Stomach smooth muscle (tissue), 2 donors: ENCODE measurements around the gene TAPBP.
"Not testable (repeated sequence)": the region's sequence is repeated elsewhere in the genome, so short reads cannot be mapped to it uniquely, and the experiment has no call there.

Experiments
- H3K27ac ChIP-seq: one replicate; pipeline ENCODE4 v1.7.0; 2013; ENCODE audit warnings: mild to moderate bottlenecking, low read length, inconsistent platforms
- H3K27me3 ChIP-seq, 2 donors: one replicate each; pipeline ENCODE4 v1.7.0; 2013; ENCODE audit warnings: low read length in 2 of 2; ENCODE audit not compliant: insufficient read depth in 2 of 2, control insufficient read depth in 1 of 2
- H3K36me3 ChIP-seq, 2 donors: one replicate each; pipeline ENCODE4 v1.7.0; 2013; ENCODE audit warnings: low read length in 2 of 2; ENCODE audit not compliant: control insufficient read depth in 2 of 2, insufficient read depth in 2 of 2
- H3K4me1 ChIP-seq: one replicate; pipeline ENCODE4 v1.7.0; 2013; ENCODE audit warnings: low read length; ENCODE audit not compliant: control insufficient read depth, insufficient read depth
- H3K4me3 ChIP-seq, 2 donors: one replicate each; pipeline ENCODE4 v1.7.0; 2013; ENCODE audit warnings: low read length in 2 of 2
- H3K9ac ChIP-seq, 2 donors: one replicate each; pipeline ENCODE4 v1.7.0; 2013; ENCODE audit warnings: low read length in 2 of 2, mild to moderate bottlenecking in 1 of 2
- H3K9me3 ChIP-seq, 2 donors: one replicate each; pipeline ENCODE4 v1.7.0; 2013; ENCODE audit warnings: low read length in 2 of 2; ENCODE audit not compliant: control insufficient read depth in 2 of 2
- donor health status: healthy.
- donor health status: Pancreatic carcinoma.

Gene TAPBP

GRCh38 chr6:33313709-33314514 lies at the start of gene TAPBP:
TAPBP (minus strand) TSS chr6:33314078; CDS start chr6:33314041, 37 bp downstream.
- Histone ChIP-seq H3K36me3 (peaks cover 1 to 5% of the 10 kb centered on the region in 2 donors), H3K27ac (peak within 1 kb of the TSS; percentile 89), H3K9ac (peak within 1 kb of the TSS; percentile 90 to 91), H3K27me3 (no peaks in the 10 kb centered on the region), H3K4me1 (peaks cover 43% of the 10 kb centered on the region), H3K9me3 (no peaks in the 10 kb centered on the region), H3K4me3 (peak within 1 kb of the TSS; percentile 91 to 99)

GRCh38 chr6:33363486-33363885 lies 49.6 kb upstream of the TAPBP start:
- not testable (repeated sequence) for H3K9me3 ChIP-seq, H3K9ac ChIP-seq, H3K27ac ChIP-seq, H3K4me1 ChIP-seq, H3K36me3 ChIP-seq, H3K4me3 ChIP-seq, H3K27me3 ChIP-seq

- Histone ChIP-seq H3K9ac (no peak overlapping the region), H3K4me1 (no peaks in the 10 kb centered on the region), H3K36me3 (no peaks in the 10 kb centered on the region), H3K27me3 (peaks cover 0 to 5% of the 10 kb centered on the region in 2 donors), H3K27ac (no peak overlapping the region), H3K4me3 (no peak overlapping the region), H3K9me3 (no peaks in the 10 kb centered on the region)
These were observed 45.5 kb upstream of the TAPBP start for GRCh38 chr6:33359331-33359730.

GRCh38 chr6:33357160-33357871 lies 43.4 kb upstream of the TAPBP start:
- not testable (repeated sequence) for H3K27ac ChIP-seq, H3K9me3 ChIP-seq

GRCh38 chr6:33356295-33356694 lies 42.4 kb upstream of the TAPBP start:
- Histone ChIP-seq H3K36me3 (no peaks in the 10 kb centered on the region), H3K27ac (no peak overlapping the region), H3K27me3 (peaks cover 0 to 5% of the 10 kb centered on the region in 2 donors), H3K4me3 (no peak overlapping the region), H3K9me3 (no peaks in the 10 kb centered on the region), H3K4me1 (no peaks in the 10 kb centered on the region), H3K9ac (no peak overlapping the region)

More at GRCh38 chr6:33357160-33357871, 43.4 kb upstream of the TAPBP start:
- H3K9ac ChIP-seq, H3K36me3 ChIP-seq, H3K27me3 ChIP-seq, H3K4me3 ChIP-seq, H3K4me1 ChIP-seq: not testable (repeated sequence)

- not testable (repeated sequence) for H3K27ac ChIP-seq, H3K4me1 ChIP-seq, H3K36me3 ChIP-seq, H3K9ac ChIP-seq, H3K9me3 ChIP-seq, H3K4me3 ChIP-seq, H3K27me3 ChIP-seq
These were observed 42.0 kb upstream of the TAPBP start for GRCh38 chr6:33355860-33356259.

- Histone ChIP-seq H3K27ac (no peak overlapping the region), H3K9ac (no peak overlapping the region), H3K36me3 (no peaks in the 10 kb centered on the region), H3K4me1 (peaks cover 4% of the 10 kb centered on the region), H3K9me3 (no peaks in the 10 kb centered on the region), H3K27me3 (no peaks in the 10 kb centered on the region), H3K4me3 (no peak overlapping the region)
These were observed 33.9 kb upstream of the TAPBP start for GRCh38 chr6:33347816-33348215.

- H3K27me3 ChIP-seq, H3K36me3 ChIP-seq, H3K9me3 ChIP-seq, H3K27ac ChIP-seq, H3K4me3 ChIP-seq, H3K4me1 ChIP-seq, H3K9ac ChIP-seq: not testable (repeated sequence)
These were observed 33.1 kb upstream of the TAPBP start for GRCh38 chr6:33346972-33347371.

- H3K4me1 ChIP-seq = peaks cover 4% of the 10 kb centered on the region
- no peak overlapping the region for H3K27ac ChIP-seq
- H3K36me3 ChIP-seq = no peaks in the 10 kb centered on the region
- no peaks in the 10 kb centered on the region for H3K9me3 ChIP-seq
- H3K27me3 ChIP-seq = no peaks in the 10 kb centered on the region
- H3K9ac ChIP-seq = peak overlapping the region in 1 of 2 donors; percentile 42
- H3K4me3 ChIP-seq = peak overlapping the region; percentile 7 to 49
These were observed 31.1 kb upstream of the TAPBP start for GRCh38 chr6:33344701-33345697.

GRCh38 chr6:33343953-33344611 lies 30.2 kb upstream of the TAPBP start:
- H3K9ac ChIP-seq = no peak overlapping the region
- H3K27me3 ChIP-seq = no peaks in the 10 kb centered on the region
- H3K4me1 ChIP-seq = peaks cover 4% of the 10 kb centered on the region
- no peaks in the 10 kb centered on the region for H3K9me3 ChIP-seq
- no peaks in the 10 kb centered on the region for H3K36me3 ChIP-seq
- H3K4me3 ChIP-seq = no peak overlapping the region
- no peak overlapping the region for H3K27ac ChIP-seq
